Activated CD4-positive, alpha-beta T cell treated with anti-CD3 and anti-CD28 coated beads, Interleukin-2, amount 50 U/mL, for 1 hour (primary cell): Measurements from ENCODE around the gene SBK3.
A peak's percentile ranks its signal among the peaks of the same experiment; 100 is the strongest.
"Not testable (repeated sequence)": the region's sequence is repeated elsewhere in the genome, so short reads cannot be mapped to it uniquely, and the experiment has no call there.

Experiments
- DNase-seq: peaks from one replicate; pipeline ENCODE4 v3.0.0-alpha.2; 2020

Gene SBK3, protein sequence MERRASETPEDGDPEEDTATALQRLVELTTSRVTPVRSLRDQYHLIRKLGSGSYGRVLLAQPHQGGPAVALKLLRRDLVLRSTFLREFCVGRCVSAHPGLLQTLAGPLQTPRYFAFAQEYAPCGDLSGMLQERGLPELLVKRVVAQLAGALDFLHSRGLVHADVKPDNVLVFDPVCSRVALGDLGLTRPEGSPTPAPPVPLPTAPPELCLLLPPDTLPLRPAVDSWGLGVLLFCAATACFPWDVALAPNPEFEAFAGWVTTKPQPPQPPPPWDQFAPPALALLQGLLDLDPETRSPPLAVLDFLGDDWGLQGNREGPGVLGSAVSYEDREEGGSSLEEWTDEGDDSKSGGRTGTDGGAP

DNA sequence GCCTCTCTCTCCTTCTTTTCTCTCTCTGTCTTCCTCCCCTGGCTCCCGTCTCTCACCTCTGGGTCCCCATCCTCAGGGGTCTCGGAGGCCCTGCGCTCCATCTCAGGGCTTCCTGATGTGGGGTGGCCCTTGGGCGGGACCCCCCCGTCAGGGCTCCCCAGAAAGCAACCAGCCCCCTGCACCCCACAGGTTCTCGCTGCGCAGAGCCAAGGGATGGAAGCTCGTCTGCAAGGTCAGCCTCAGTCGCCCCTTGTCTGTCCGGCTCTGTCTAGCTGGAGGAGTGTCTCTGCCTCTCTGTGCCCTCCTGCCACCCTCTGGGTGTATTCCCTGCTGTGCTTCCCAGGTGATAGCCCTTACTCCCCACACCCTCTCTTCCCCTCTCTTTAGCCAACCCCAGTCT is at the start of gene SBK3:
Gene SBK3 (minus strand): TSS at position 101 of the 400 bp plus-strand sequence. CDS start 0 bp downstream, at position 101.
- no peak for DNase-seq

DNA sequence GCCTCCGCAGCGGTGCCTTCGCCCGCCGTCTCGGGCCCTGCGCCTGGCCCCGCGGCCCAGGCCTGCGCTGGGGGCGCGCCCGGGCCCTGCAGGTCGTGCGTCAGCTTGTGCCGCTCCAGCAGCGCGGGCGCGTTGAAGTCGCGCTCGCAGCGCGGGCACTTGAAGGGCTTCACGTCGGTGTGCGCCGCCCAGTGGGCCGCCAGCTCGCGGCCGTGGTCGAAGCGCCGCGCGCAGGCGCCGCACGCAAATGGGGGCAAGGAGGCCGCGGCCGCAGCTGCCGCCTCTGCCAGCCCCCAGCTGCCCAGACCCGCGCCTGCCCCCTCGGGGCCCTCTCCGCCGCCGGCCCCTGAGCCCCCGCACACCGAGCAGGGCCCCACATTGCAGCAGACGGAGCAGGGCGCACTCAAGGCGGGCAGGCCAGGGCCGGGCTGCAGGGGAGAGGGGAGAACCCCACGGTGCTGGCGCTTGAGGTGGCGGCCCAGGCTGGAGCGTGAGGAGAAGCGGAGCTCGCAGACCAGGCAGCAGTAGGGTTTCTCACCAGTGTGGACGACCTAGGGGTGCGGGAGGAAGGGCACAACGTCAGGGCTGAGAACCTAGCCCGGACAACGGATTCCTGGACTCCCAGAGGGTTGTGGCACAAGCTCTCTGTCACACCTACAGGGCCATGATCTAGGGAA is 47.9 kb upstream of the SBK3 start:
- DNase-seq: no peak

DNA sequence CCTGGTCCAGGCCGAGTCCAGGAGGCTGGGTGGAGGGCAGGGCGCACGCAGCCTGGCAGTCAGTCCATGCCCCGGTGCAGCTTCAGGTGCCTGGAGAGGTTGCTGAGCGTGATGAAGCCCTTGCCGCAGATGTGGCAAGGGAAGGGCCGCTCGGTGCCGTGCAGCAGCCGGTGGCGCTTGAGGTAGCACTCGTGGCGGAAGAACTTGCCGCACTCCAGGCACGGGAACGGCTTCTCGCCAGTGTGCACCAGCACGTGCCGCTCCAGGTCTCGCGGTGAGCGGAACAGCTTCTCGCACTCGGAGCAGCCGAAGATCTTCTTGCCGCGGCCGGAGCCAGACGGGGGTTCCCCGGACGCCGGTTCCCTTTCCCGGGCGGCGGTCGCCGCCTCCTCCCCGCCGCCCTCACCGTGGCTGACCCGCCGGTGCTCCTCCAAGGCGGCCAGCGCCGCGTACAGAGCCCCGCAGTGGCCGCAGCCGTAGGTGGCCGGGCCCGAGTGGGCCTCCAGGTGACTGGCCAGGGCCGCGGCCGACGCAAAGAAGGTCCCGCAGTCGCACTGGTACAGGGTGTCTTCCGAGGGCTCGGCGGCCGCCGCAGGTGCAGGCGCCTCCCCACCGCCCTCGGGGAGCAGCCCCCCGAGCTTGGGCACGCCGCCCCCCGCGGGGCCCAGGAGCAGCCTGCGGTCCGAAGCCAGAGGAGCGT is 47.2 kb upstream of the SBK3 start:
- no peak for DNase-seq

DNA sequence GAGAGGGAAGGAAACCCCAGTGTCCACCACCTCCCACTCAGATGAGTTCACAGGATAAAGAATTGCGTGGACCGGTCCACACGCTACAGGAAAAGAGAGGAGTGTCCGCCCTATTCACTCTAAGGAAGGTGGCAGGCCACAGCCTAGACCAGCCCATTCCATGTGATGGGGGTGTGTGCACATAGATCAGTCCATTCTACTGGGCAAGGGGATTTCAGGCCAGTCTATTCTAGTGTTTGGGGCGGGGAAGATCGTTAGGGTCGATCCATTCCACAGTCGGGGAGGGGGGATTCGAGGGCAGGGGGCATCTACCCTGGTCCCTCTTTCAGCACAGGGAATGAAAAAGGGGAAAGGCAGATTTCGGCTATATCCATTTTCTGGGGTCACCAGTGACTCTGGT is 46.2 kb upstream of the SBK3 start:
- no peak for DNase-seq

DNA sequence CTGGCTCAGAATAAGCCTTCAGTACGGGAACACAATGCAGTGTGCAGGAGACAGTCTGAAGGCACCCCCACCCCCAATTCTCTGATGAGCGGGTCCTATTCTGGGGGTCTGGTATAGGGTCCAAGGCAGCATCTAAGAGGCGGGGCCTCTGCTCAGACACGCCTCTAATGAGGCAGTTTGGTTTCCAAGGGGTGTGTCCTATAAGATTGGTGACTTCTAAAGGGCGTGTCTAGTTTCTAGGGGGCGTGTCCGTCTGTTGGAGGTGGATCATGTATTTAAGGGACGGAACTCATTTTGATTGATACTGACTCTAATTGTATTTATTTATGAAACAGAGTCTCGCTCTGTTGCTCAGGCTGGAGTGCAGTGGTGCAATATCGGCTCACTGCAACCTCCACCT is 45.3 kb upstream of the SBK3 start:
- DNase-seq: no peak

DNA sequence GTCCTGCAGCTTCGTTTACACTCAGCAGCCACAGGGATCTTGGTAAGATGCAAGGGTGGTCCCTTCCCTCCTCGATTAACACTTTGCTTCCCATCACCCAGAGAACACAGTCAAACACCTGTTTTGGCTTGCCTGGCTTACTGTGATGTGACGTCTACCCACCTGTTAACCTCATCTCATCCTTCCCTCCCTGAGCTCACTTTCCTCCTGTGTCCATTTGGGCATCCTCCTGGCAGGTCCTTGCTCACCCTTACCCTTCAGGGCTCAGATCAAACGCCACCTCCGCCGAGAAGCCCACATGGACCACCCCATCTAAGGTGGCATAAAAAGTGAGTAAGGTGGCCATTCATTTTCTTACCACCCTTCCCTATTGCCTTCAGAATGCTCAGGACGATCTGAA is 44.8 kb upstream of the SBK3 start:
- no peak for DNase-seq

DNA sequence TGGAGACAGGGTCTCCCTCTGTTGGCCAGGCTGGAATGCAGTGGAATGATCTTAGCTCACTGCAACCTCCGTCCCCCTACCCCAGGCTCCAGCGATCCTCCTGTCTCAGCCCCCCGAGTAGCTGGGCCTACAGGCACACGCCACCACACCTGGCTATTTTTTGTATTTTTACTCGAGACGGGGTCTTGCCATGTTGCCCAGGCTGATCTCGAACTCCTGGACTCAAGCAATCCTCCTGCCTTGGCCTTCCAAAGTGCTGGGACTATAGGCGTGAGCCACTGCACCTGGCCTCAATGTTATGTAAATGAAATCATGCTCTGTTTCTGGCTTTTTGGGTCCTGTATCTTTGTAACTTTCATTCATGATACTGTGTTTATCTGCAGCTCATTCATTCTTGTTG is 43.4 kb upstream of the SBK3 start:
- no peak for DNase-seq

DNA sequence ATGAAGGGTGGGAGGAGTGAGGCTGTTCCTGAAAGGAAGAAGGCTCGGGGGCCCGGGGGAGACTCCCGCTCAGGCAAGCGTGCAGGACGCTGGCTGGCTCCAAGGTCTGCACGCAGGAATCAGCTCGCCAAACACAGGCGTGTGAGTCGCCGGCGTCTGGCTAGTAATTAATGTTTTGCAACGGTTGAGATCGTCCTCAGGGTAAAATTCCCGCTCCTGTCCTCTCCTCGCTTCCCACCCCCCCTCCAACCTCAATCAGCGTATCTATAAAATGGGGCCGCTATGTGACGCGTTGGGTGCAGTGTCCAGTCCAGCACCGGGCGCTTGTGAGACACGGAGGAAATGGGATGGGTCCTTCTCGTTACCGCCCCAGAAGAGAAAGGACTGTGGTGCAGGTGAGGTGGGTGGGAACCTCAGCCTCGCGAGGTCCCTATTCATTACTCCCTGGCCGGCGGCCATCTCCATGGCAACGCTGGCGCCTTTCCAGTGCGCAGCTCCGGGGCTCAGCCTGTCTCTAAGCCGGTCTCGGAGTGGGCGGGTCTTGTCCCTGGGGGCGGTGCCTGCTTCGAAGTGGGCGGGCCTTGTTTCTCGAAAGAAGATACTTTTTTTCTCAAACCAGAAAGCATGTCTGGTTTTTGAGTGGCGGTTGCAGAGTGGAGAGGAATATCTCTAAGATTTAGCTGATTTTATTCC is 41.8 kb upstream of the SBK3 start:
- DNase-seq: peak; percentile 94

DNA sequence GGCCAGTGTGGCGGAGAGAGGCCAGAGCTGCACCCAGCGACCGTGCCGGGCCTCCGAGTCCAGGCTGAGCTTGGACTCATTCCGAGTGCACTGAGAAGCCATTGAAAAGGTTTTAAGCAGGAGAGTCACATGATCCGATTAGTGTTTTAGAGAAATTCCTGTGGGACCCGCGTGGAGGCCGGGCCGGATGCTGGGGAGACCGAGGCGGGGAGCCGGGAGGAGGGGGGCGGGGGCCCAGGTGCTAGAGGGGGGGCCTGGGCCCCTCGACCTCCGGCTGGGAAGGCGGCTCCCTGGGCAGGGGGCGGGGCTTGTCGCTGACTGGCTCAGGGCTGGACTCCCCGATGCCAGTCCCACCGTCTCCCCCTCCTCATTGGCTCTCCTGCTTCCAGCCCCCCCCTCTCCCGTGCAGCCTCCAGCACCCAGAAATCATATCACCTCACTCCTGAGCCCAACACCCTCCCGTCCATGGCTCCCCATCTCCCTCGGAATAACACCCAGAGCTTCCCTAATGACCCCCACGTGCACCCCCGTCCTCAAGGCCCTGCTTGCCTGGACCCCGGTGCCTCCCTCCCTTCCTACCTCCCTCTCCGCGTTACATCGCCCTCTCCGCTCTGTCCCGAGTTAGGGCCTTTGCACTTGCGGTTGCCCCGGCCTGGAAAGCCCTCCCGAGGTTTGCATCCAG is 40.5 kb upstream of the SBK3 start:
- peak; percentile 29 for DNase-seq

DNA sequence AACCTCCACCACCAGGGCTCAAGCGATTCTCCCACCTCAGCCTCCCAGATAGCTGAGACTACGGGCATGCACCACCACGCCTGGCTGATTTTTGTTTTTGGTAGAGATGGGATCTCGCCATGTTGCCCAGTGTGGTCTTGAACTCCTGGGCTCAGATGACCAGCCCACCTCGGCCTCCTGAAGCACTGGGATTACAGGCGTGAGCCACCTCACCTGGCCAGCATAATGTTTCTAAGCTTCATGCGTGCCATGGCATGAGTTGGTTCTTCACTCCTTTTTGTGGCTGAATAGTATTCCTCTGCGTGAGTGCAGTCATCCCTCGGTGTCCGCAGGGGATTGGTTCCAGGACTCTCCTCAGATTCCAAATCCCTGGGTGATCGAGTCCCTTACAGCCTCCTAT is 39.5 kb upstream of the SBK3 start:
- DNase-seq: no peak

DNA sequence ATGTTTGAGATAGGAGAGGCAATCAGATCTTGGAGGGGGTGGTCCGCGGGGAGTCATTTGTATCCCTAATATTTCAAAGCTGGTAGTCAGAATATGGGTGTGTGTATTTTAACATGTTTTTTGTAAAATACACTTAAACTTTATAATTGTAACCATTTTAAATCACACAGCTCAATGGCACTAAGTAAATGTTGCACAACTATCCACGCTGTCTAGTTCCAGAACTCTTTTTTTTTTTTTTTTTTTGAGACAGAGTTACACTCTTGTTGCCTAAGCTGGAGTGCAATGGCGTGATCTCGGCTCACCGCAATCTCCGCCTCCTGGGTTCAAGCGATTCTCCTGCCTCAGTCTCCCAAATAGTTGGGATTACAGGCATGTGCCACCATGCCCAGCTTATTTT is 38.6 kb upstream of the SBK3 start:
- not testable (repeated sequence) for DNase-seq

DNA sequence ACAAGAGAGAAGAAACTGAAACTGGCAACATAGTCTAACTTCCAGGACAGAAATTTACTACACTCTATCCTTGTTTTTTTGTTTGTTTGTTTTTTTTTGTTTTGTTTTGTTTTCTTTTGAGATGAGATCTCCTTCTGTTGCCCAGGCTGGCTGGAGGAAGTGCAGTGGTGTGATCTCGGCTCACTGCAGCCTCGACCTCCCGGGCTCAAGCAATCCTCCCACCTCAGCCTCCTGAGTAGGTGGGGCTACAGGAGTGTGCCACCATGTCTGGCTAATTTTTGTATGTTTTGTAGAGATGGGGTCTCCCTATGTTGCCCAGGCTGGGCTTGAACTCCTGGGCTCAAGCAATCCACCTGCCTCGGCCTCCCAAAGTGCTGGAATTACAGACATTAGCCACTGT is 36.9 kb upstream of the SBK3 start:
- not testable (repeated sequence) for DNase-seq

DNA sequence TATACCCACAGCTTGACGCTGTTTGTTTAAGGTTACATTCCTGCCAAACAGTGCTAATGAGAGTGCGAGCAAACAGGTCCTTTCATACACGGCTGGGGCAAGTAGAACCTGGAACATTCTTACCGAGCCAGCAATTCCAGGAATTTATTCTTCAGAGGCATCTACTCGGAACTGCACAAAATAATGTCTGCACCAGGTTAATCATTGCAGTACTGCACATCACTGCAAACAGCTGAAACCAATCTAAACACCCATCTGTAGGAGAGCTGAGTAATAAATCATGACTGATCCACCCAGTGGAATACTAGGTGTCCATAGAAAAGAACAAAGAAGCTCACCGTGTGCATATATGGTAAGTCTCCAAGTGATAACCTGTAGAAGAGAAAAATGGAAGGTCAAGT is 36.5 kb upstream of the SBK3 start:
- DNase-seq: no peak

DNA sequence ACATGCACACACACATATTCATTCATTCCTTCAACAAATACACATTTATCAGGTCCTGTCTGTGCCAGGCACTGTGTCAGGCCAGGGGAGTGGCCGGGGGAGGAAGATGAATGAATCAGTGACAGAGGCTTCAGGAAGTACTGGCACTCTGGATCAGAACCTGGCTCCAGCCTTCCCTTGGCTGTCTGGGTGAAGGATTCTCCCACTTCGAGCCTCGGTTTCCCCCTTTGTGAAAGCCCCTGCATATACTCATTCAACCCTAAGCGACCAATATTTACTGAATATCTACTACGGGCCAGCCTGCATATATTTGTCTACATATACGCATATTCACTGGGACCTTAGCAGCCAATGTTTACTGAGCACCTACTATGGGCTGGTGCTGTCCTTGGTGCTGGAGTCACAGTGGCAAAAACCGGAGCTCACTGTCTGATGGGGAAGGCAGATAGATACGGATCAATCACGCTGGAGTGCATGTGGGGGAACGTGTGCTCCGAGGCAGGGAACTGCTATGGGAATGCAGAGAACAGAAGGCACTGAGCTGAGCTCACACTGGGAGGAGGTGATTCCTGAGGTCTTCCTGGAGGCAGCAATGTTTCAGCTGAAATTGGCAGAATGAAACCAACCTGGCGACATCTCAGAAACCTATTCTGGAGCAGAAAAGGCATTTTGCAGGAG is 35.9 kb upstream of the SBK3 start:
- no peak for DNase-seq

DNA sequence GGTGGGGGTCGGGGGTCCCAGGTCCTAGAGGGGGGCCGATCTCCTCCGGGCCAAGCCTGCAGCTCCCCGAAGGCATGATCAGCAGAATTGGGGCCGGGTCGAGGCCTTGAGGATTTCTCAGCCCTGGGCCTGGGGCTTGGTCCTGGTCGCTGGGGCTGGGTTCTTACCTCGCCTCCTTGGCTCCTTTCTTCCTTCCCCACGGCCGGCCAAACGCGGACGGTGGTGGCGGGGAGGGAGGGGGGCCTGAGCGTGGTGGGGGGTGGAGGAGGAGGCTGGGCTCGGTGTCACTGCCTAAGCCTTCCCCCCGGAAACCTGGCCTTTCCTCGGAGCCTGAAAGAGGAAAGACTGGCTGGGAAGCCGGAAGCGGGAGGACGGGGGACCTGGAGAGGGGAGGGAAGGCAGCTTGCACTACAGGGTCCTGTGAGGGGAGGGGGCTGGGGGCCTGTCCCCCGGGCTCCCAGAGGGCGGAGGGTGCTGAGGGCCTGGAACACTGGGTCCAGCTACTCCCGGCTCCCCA is 35.3 kb upstream of the SBK3 start, which contains the start of gene ZNF579:
Gene ZNF579 (minus strand): TSS at position 221 of the 517 bp plus-strand sequence. CDS start 1,209 bp downstream, outside the sequence.
- DNase-seq: peak; percentile 69

DNA sequence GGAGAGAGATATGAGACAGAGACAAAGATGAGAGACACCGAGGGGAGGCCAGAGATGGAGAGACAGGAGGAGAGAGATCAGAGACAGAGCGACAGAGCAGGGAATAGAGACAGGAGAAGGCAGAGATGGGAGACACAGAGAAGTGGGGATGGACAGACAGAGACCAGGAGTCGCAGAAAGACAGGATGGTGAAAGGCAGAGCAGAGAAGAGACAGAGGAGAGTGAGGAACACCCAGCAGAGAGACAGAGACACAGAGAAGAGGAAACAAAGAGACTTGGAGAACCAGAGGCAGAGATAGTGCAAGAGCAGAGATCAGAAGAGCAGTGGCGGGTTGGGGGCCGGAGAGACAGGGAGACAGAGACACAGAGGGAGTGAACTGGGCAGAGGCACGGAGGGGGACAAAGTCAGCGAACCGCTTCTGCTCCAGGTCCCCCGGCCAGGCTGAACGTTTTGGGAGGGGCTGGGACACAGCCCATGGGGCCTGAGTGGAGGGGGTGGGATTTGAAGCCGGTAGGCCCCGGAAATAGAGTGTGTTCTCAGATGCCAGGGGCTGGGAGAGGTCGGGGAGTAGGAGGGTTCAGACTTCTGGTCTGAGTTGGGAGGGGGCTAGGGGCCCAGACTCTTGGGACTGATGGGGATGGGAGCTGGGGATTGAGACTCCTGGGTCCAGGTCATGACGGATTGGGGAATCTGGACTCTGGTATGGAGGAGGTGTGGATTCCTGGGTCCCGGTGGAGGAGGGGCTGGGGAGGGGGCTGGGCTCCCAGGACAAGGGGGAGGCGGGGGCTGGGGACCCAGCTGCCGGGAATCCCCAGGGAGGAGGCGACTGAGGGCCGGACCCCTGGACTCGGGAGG is 34.7 kb upstream of the SBK3 start:
- DNase-seq: no peak

DNA sequence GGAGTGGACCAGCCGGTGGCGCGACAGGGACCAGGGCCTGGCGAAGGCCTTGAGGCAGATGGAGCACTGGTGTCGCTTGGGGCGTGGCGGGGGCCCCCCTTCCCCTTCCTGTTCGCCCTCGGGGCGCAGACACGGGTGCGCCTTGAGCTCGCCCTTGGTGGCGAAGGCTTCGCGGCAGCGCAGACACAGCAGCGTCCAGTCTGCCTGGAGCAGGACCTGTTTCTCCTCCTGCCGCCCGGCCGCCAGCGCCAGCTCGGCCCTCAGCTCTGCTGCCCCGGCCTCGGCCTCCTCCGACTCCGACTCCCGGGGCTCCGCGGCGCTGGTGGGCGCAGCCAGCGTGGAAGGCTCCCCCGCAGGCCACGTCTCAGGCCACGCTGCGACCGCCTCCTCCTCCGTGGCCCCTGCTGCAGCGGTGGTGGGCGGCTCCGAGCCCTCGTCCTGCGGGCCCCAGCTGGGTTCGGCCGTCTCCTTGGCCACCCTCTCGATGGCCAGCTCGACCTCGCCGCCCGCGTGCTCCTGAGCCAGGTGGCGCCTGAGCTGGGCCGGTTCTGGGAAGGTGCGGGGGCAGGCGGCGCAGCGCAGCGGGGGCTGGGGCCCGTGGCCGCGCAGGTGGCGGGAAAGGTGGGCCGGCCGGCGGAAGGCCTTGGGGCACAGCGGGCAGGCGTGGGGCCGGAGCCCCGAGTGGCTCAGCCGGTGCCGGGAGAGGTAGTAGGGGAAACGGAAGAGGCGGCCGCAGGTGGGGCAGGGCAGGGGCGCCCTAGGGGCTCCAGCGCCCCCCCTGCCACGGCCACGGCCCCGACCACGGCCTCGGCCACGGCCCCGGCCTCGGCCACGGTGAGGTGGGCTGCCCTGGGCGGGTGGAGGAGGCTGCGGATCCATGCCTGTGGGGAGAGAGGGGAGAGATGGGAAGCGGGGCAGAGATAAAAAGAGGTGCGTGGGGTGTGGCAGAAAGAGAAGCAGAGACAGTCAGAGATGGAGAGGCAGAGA is 33.7 kb upstream of the SBK3 start:
- no peak for DNase-seq

DNA sequence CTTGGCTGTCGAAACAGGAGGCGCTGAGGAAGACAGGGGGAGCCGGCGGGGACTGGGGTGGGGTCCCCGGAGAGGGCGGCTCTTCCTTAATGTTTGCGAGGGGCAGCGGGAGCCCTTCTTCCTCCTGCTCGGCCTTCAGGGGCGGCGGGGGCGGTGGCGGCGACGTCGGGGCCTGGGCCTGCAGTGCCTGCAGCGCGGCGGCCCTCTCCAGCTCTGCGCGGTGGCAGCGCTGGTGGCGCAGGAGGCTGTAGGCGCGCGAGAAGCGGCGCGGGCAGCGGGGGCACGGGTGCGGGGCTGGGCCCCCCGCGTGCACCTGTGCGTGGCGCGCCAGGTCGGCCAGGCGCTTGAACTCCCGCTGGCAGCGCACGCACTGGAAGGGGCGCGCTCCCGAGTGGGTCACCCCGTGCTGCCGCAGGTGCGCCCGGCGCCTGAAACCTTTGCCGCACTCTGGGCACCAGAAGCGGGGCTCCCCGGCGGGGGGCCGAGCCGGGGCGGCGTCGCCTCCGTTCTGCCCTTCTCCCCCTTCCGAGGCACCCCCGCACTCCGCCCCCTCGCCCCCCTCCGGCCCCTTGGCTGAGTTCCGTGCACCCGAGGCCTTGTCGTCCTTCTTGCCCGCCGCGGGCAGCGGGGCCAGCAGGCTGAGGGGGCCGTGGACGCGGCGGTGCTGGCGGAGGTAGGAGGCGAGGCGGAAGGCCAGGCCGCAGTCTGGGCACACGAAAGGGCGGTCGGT is 32.9 kb upstream of the SBK3 start:
- no peak for DNase-seq

DNA sequence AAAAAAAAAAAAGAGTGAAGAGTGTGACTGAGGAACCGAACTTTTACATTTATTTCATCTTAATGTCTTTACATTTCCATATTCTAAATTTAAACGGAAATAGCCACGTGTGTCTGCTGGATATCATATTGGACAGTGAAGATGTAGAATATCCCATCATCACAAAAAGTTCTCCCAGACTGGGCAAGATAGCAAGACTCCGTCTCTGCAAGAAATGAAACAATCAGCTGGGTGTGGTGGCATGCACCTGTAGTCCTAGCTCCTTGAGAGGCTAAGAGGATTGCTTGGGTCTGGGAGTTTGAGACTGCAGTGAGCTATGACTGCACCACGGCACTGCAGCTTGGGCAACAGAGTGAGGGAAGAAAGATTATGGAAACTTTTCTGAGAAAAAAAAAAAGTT is 31.4 kb upstream of the SBK3 start:
- DNase-seq: no peak
